Right atrium auricular region (tissue), 2 donors: ENCODE data around the gene LRP1B. TPM values are rescaled to one million over a fixed set of nuclear protein-coding genes. Genes with fewer than 3 reads are reported as not detected.

Source experiments
- DNase-seq: peaks from one replicate; pipeline ENCODE4 v3.0.0-alpha.2; 2019; ENCODE audit warnings: low spot score
- H3K27ac ChIP-seq, 2 donors: fragments of 200-600 bp; sonication (generic); 1 replicate in 1 of 2; 2 replicates in 1 of 2; pipeline ENCODE4 v1.5.1; 2016 to 2019
- H3K27me3 ChIP-seq, 2 donors: fragments of 200-600 bp; sonication (generic); one replicate each; pipeline versions ENCODE4 v1.5.1 to v1.6.0; 2017 to 2019
- H3K36me3 ChIP-seq: fragments of 200-600 bp; sonication (generic); one replicate; pipeline ENCODE4 v1.5.1; 2016
- H3K4me1 ChIP-seq, 2 donors: fragments of 200-600 bp; sonication (generic); one replicate each; pipeline versions ENCODE4 v1.5.1 to v1.6.0; 2017 to 2019
- H3K4me3 ChIP-seq, 2 donors: fragments of 200-600 bp; sonication (generic); 1 replicate in 1 of 2; 2 replicates in 1 of 2; pipeline ENCODE4 v1.5.1; 2017 to 2019; ENCODE audit warnings: mild to moderate bottlenecking in 1 of 2, moderate library complexity in 1 of 2
- H3K9me3 ChIP-seq, 2 donors: fragments of 200-600 bp; sonication (generic); one replicate each; pipeline ENCODE4 v1.5.1; 2019
- total RNA-seq, 2 donors: library from RNA; depleted of rRNA; stranded (reverse); fragments of >200 nt; gene quantifications; one replicate each; pipeline ENCODE4 v1.1.0, GENCODE V29; 2016
- TF ChIP-seq, protein P1 (sequence below), 2 donors: fragments of 200-600 bp; sonication (generic); IDR thresholded peaks; one replicate each; pipeline ENCODE4 v1.5.1; 2019; ENCODE audit warnings: antibody characterized with exemption in 2 of 2

The LRP1B gene
- total RNA-seq, 2 donors from 2014 or later = 0.44 to 0.47 TPM

DNA sequence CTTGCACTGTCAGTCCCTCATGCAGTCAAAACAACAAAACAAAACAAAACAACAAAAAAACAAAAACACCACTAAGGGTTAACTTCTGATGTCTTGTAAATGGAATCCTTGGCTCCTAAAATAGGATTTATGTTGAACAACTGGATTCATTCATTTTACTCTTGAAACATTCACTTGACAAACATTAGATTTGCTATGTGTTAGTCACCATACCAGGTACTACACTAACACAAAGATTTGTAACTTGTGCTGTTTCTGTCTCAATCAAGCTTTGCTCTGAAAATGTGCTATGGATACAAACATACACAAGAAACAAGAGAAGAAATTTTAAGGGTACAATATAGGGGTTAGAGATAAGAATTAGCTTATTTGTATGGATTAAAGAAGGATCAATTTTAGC is 812.8 kb downstream of the LRP1B start:
- Histone ChIP-seq H3K4me3 (no peak overlapping the region), H3K4me1 (no peaks in the 10 kb centered on the region), H3K36me3 (no peaks in the 10 kb centered on the region), H3K9me3 (no peaks in the 10 kb centered on the region), H3K27me3 (no peaks in the 10 kb centered on the region), H3K27ac (no peak overlapping the region)
- TF ChIP-seq, protein P1, sequence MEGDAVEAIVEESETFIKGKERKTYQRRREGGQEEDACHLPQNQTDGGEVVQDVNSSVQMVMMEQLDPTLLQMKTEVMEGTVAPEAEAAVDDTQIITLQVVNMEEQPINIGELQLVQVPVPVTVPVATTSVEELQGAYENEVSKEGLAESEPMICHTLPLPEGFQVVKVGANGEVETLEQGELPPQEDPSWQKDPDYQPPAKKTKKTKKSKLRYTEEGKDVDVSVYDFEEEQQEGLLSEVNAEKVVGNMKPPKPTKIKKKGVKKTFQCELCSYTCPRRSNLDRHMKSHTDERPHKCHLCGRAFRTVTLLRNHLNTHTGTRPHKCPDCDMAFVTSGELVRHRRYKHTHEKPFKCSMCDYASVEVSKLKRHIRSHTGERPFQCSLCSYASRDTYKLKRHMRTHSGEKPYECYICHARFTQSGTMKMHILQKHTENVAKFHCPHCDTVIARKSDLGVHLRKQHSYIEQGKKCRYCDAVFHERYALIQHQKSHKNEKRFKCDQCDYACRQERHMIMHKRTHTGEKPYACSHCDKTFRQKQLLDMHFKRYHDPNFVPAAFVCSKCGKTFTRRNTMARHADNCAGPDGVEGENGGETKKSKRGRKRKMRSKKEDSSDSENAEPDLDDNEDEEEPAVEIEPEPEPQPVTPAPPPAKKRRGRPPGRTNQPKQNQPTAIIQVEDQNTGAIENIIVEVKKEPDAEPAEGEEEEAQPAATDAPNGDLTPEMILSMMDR (IDR thresholded peaks at IDR 0.05) = no peak
- DNase-seq = no peak

DNA sequence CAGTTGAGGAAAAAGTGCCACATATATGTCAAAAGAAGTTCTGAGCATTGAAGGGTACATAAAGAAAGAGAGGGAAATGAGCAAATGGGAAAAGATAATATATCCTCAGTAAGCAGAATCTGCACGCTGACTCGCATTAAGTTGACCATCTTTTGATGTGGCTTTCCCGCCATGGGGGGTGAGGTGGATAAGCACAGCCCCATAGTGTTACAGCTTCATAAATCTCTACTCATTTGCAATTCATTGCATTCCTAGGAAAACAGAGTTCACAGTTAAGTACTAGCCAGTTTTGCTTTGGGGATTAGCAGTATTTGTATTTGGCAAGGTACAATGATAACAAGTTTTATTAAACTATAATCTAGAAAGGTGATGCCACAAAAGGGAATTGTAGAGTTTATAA is 814.2 kb downstream of the LRP1B start:
- no peak overlapping the region for H3K27ac ChIP-seq
- H3K4me3 ChIP-seq = no peak overlapping the region
- no peaks in the 10 kb centered on the region for H3K9me3 ChIP-seq
- H3K4me1 ChIP-seq = no peaks in the 10 kb centered on the region
- no peak for DNase-seq
- no peaks in the 10 kb centered on the region for H3K27me3 ChIP-seq
- TF ChIP-seq, protein P1 (IDR thresholded peaks at IDR 0.05) = no peak
- no peaks in the 10 kb centered on the region for H3K36me3 ChIP-seq

DNA sequence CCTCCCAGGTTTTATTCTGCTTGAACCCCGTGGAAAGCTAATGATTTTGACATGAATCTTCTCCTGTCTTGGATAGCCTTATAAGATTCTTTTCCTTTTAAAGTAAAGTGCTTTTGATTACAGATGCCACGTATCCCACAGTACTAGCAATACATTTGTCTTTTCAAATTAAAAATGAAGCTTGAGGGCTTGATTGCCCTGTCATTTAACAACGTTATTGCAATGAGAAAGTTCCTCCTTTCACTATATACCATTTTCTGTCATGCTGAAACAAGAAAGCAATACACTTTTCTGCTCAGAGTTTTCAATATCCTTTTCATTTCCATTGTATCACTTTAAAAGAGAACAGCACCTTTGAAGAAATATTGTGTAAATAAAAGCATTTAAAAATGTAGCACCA is 814.7 kb downstream of the LRP1B start:
- no peak overlapping the region for H3K27ac ChIP-seq
- H3K36me3 ChIP-seq = no peaks in the 10 kb centered on the region
- H3K4me1 ChIP-seq = no peaks in the 10 kb centered on the region
- H3K9me3 ChIP-seq = no peaks in the 10 kb centered on the region
- no peak for DNase-seq
- TF ChIP-seq, protein P1 (IDR thresholded peaks at IDR 0.05) = no peak
- no peaks in the 10 kb centered on the region for H3K27me3 ChIP-seq
- no peak overlapping the region for H3K4me3 ChIP-seq

DNA sequence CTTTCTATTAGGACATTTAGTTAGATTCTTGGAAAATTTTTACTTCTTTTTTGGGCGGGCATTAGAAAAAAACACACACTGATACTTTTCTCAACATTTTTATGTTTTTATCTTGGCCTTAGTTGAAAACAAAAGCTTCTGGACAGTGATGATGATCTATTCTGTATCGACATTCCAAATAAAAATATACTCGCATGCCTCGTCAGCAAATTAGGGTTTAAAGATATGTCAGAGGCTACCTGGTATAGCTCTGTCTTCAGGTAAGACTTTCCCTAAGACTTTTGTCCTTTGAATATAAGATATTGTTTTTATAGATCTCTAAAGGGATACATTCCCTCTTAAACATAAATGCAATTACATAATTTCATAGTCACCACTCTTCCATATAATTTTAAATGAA is 816.8 kb downstream of the LRP1B start:
- Histone ChIP-seq H3K9me3 (no peaks in the 10 kb centered on the region), H3K27me3 (no peaks in the 10 kb centered on the region), H3K4me1 (no peaks in the 10 kb centered on the region), H3K36me3 (no peaks in the 10 kb centered on the region), H3K27ac (no peak overlapping the region), H3K4me3 (no peak overlapping the region)
- DNase-seq = no peak
- TF ChIP-seq, protein P1 (IDR thresholded peaks at IDR 0.05) = no peak

DNA sequence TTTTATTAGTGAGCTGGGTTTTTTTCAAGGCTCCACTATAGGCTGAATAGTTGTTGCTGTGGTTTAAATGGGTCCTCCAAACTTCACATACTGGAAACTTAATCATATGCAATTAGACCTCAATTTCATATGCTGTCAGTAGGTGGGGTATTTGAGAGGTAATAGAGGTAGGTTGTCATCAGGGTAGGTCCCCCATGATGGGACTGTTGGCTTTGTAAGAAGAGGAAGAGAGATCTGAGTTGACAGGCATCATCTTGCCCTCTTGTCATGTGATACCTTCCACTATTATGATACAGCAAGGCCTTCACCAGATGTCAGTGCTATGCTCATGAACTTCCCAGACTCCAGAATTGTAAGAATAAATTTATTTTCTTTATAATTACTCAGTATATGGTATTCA is 819.4 kb downstream of the LRP1B start:
- Histone ChIP-seq H3K4me1 (no peaks in the 10 kb centered on the region), H3K9me3 (no peaks in the 10 kb centered on the region), H3K4me3 (no peak overlapping the region), H3K27ac (no peak overlapping the region), H3K36me3 (no peaks in the 10 kb centered on the region), H3K27me3 (no peaks in the 10 kb centered on the region)
- no peak for DNase-seq
- TF ChIP-seq, protein P1 (IDR thresholded peaks at IDR 0.05) = no peak

DNA sequence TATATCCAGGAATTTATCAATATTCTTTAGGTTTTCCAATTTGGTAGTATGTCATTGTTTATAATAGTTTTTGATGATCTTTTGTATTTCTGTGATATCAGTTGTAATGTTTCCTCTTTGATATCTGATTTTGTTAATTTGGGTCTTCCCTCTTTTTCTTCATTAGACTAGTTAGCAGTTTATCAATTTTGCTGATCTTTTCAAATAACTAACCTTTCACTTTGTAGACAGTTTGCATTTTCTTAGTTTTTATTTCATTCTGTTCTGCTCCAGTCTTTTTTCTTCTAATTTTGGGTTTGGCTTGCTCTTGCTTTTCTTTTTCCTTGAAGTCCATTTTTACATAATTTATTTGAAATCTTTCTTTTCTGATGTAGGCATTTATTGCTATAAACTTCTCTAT is 824.4 kb downstream of the LRP1B start:
- DNase-seq = no peak
- no peaks in the 10 kb centered on the region for H3K27me3 ChIP-seq
- H3K36me3 ChIP-seq = no peaks in the 10 kb centered on the region
- H3K27ac ChIP-seq = no peak overlapping the region
- H3K4me3 ChIP-seq = no peak overlapping the region
- TF ChIP-seq, protein P1 (IDR thresholded peaks at IDR 0.05) = no peak
- no peaks in the 10 kb centered on the region for H3K4me1 ChIP-seq
- H3K9me3 ChIP-seq = no peaks in the 10 kb centered on the region
